ENCODE data around the gene ZNF521. TPM values are rescaled to one million over a fixed set of nuclear protein-coding genes. Genes with fewer than 3 reads are reported as not detected.

The ZNF521 gene
- polyA plus RNA-seq, 3 donors, result 0.07 to 0.20 TPM; not detected in 1

- H4K20me1 ChIP-seq (ENCODE audit: insufficient read depth, low read length), result no peaks in the 10 kb centered on the region
- H3K4me3 ChIP-seq (replicated peaks in 1 of 3; ENCODE audit: low read depth in 2 of 3, low read length in 3 of 3), result no peak overlapping the region
- no peak overlapping the region for H3K4me3 Mint-ChIP-seq
- peaks cover 0 to 2% (median 0%) of the 10 kb centered on the region in 3 donors for H3K27me3 Mint-ChIP-seq (ENCODE audit: low read depth in 3 of 3)
- H3K9ac ChIP-seq (ENCODE audit: insufficient read depth, low read length, poor library complexity, severe bottlenecking), result no peak overlapping the region
- no peak for TF ChIP-seq CTCF (IDR thresholded peaks at IDR 0.05)
- H3K27ac ChIP-seq (ENCODE audit: low read depth in 1 of 2, low read length in 2 of 2), result no peak overlapping the region
- no peaks in the 10 kb centered on the region for H3K79me2 ChIP-seq (ENCODE audit: insufficient read depth, low read length)
- no peak overlapping the region for H2AFZ ChIP-seq (ENCODE audit: insufficient read depth, low read depth, low read length, poor library complexity, severe bottlenecking)
- H3K4me1 Mint-ChIP-seq, result peaks cover 42% of the 10 kb centered on the region
- H3K9me3 Mint-ChIP-seq, result peaks cover 0 to 3% (median 0%) of the 10 kb centered on the region in 7 donors
- H3K4me1 ChIP-seq (ENCODE audit: control insufficient read depth in 1 of 2, insufficient read depth in 2 of 2, low read length in 2 of 2), result peaks cover 27 to 32% of the 10 kb centered on the region in 2 donors
- WGBS (ENCODE audit: insufficient coverage), result no CpG with 5 or more reads among the region's 1 CpG
- H3K27me3 ChIP-seq (ENCODE audit: control insufficient read depth in 2 of 2, insufficient read depth in 2 of 2, low read length in 2 of 2), result no peaks in the 10 kb centered on the region
- DNase-seq, result no peak
- no peak overlapping the region for H3K4me2 ChIP-seq (replicated peaks; ENCODE audit: extremely low read depth, low read length, poor library complexity, severe bottlenecking)
- no peaks in the 10 kb centered on the region for H3K9me3 ChIP-seq (replicated peaks in 1 of 2; ENCODE audit: control insufficient read depth in 1 of 2, insufficient read depth in 1 of 2, low read length in 2 of 2)
- H3K36me3 Mint-ChIP-seq, result no peaks in the 10 kb centered on the region
- no peaks in the 10 kb centered on the region for H3K36me3 ChIP-seq (replicated peaks in 1 of 2; ENCODE audit: control insufficient read depth in 1 of 2, insufficient read depth in 2 of 2, low read length in 2 of 2)
- intact Hi-C loops (cut with micrococcal nuclease), result no loop called here
- H3K27ac Mint-ChIP-seq, result no peak overlapping the region
Measured at GRCh38 chr18:25228410-25228809, 123.6 kb downstream of the ZNF521 start.

- no peaks in the 10 kb centered on the region for H3K9me3 ChIP-seq (replicated peaks in 1 of 2; ENCODE audit: control insufficient read depth in 1 of 2, insufficient read depth in 1 of 2, low read length in 2 of 2)
- peak; percentile 41 to 59 (median 47) for DNase-seq
- intact Hi-C loops (cut with micrococcal nuclease), result no loop called here
- H2AFZ ChIP-seq (ENCODE audit: insufficient read depth, low read depth, low read length, poor library complexity, severe bottlenecking), result peak overlapping the region; percentile 54
- peak overlapping the region in 2 of 7 donors; percentile 6 to 54 for H3K27ac Mint-ChIP-seq
- H3K9me3 Mint-ChIP-seq, result peaks cover 0 to 3% (median 0%) of the 10 kb centered on the region in 7 donors
- peaks cover 0 to 2% (median 0%) of the 10 kb centered on the region in 3 donors for H3K27me3 Mint-ChIP-seq (ENCODE audit: low read depth in 3 of 3)
- no peaks in the 10 kb centered on the region for H3K36me3 ChIP-seq (replicated peaks in 1 of 2; ENCODE audit: control insufficient read depth in 1 of 2, insufficient read depth in 2 of 2, low read length in 2 of 2)
- H3K4me3 Mint-ChIP-seq, result peak overlapping the region; percentile 69 to 88
- no peaks in the 10 kb centered on the region for H3K79me2 ChIP-seq (ENCODE audit: insufficient read depth, low read length)
- no peaks in the 10 kb centered on the region for H3K36me3 Mint-ChIP-seq
- 14% methylated on average over 11 of the region's 12 CpGs for WGBS (ENCODE audit: insufficient coverage)
- peaks cover 16 to 18% of the 10 kb centered on the region in 2 donors for H3K4me1 ChIP-seq (ENCODE audit: control insufficient read depth in 1 of 2, insufficient read depth in 2 of 2, low read length in 2 of 2)
- H3K4me2 ChIP-seq (replicated peaks; ENCODE audit: extremely low read depth, low read length, poor library complexity, severe bottlenecking), result peak overlapping the region; percentile 54
- H3K27ac ChIP-seq (ENCODE audit: low read depth in 1 of 2, low read length in 2 of 2), result no peak overlapping the region
- TF ChIP-seq CTCF (IDR thresholded peaks at IDR 0.05), result no peak
- no peaks in the 10 kb centered on the region for H3K27me3 ChIP-seq (ENCODE audit: control insufficient read depth in 2 of 2, insufficient read depth in 2 of 2, low read length in 2 of 2)
- H3K9ac ChIP-seq (ENCODE audit: insufficient read depth, low read length, poor library complexity, severe bottlenecking), result no peak overlapping the region
- peaks cover 27% of the 10 kb centered on the region for H3K4me1 Mint-ChIP-seq
- H3K4me3 ChIP-seq (replicated peaks in 1 of 3; ENCODE audit: low read depth in 2 of 3, low read length in 3 of 3), result peak overlapping the region in 2 of 3 experiments; percentile 28 to 60
- no peaks in the 10 kb centered on the region for H4K20me1 ChIP-seq (ENCODE audit: insufficient read depth, low read length)
Measured at GRCh38 chr18:25225151-25225550, 126.8 kb downstream of the ZNF521 start.

Measured in CD14-positive monocyte (primary cell).